A549 (cell line): ENCODE measurements around the gene RFX1. TPM values are rescaled to one million over a fixed set of nuclear protein-coding genes. Genes with fewer than 3 reads are reported as not detected.

Source experiments
- ATAC-seq, 2 experiments: fragments of 200-7000 bp in 1 of 2; fragments of >200 bp in 1 of 2; cut with Nextera tagmentation in 1 of 2; cut with Tn5 transposase in 1 of 2; 3 replicates each; pipeline versions ENCODE4 v1.8.0 to v1.9.1; 2018 to 2020; ENCODE audit warnings: mild to moderate bottlenecking in 1 of 2, moderate library complexity in 1 of 2
- CTCF ChIA-PET: fragments of 300-600 bp; sonication (Branson Sonifier 250); formaldehyde crosslinking; extraction: SDS; loops from one replicate; lab custom pipeline; 2021; ENCODE audit warnings: antibody characterized with exemption, inconsistent platforms; lab: Yijun Ruan, JAX
- POLR2A ChIA-PET: fragments of 350-600 bp; formaldehyde crosslinking; extraction: SDS; loops from one replicate; lab custom pipeline; 2021; ENCODE audit warnings: antibody characterized with exemption, inconsistent platforms; lab: Yijun Ruan, JAX
- DNase-seq, 2 experiments: peaks; one replicate each; pipeline versions ENCODE4 v3.0.0 to v3.0.0-alpha.2; 2011 to 2016; ENCODE audit warnings: low read depth in 1 of 2, low spot score in 1 of 2
- FAIRE-seq: peaks from 2 replicates; lab custom pipeline; 2011; peaks lifted over from hg19 to GRCh38; lab: Jason Lieb, UNC
- H3K27ac ChIP-seq, 2 experiments: fragments of >200 bp; sonication (Bioruptor Twin); formaldehyde crosslinking; 3 replicates each; pipeline ENCODE4 v1.5.1; 2016 to 2017
- H3K4me1 ChIP-seq: fragments of >200 bp; sonication (Bioruptor Twin); formaldehyde crosslinking; 3 replicates; pipeline ENCODE4 v1.6.1; 2016
- H3K4me2 ChIP-seq: fragments of >200 bp; sonication (Bioruptor Twin); formaldehyde crosslinking; 3 replicates; pipeline ENCODE4 v1.6.1; 2016
- H3K4me3 ChIP-seq: fragments of >200 bp; sonication (Bioruptor Twin); formaldehyde crosslinking; 3 replicates; pipeline ENCODE4 v1.5.1; 2016
- H3K9me3 ChIP-seq: fragments of >200 bp; sonication (Bioruptor Twin); formaldehyde crosslinking; 3 replicates; pipeline ENCODE4 v1.6.1; 2016
- BHLHE40 ChIP-seq: IDR thresholded peaks from 2 replicates; pipeline ENCODE4 v1.6.1; 2012; ENCODE audit warnings: low read depth, low read length, inconsistent platforms
- CBX8 ChIP-seq: fragments of 200-600 bp; sonication (generic); IDR thresholded peaks from 2 replicates; pipeline ENCODE4 v1.6.1; 2016
- CHD2 ChIP-seq: fragments of 150-350 bp; IDR thresholded peaks from 2 replicates; pipeline ENCODE4 v1.6.1; 2014; ENCODE audit warnings: low read length; ENCODE audit not compliant: partially characterized antibody
- CHD4 ChIP-seq: fragments of 200-600 bp; sonication (generic); IDR thresholded peaks from 2 replicates; pipeline ENCODE4 v1.6.1; 2016; ENCODE audit warnings: antibody characterized with exemption, mild to moderate bottlenecking, borderline replicate concordance
- EHMT2 ChIP-seq: fragments of 200-600 bp; sonication (generic); IDR thresholded peaks from 2 replicates; pipeline ENCODE4 v1.6.1; 2016; ENCODE audit warnings: antibody characterized with exemption, low read depth, mild to moderate bottlenecking, moderate library complexity
- EP300 ChIP-seq, 2 experiments: fragments of >200 bp; sonication (Bioruptor Twin); formaldehyde crosslinking; IDR thresholded peaks; 2 replicates in 1 of 2; 3 replicates in 1 of 2; pipeline ENCODE4 v1.6.1; 2016 to 2017
- FOXS1 ChIP-seq: fragments of 250-450 bp; sonication (Bioruptor Pico); IDR thresholded peaks from 2 replicates; pipeline ENCODE4 v1.5.0; 2020; ENCODE audit warnings: mild to moderate bottlenecking, moderate library complexity
- HOXB5 ChIP-seq: fragments of 250-450 bp; sonication (Bioruptor Pico); IDR thresholded peaks from 2 replicates; pipeline ENCODE4 v1.5.0; 2020; ENCODE audit warnings: mild to moderate bottlenecking, moderate library complexity
- KDM5A ChIP-seq: fragments of 200-600 bp; sonication (generic); IDR thresholded peaks from 2 replicates; pipeline ENCODE4 v1.6.1; 2016; ENCODE audit warnings: antibody characterized with exemption, mild to moderate bottlenecking
- MAFK ChIP-seq: fragments of 450-650 bp; IDR thresholded peaks from 2 replicates; pipeline ENCODE4 v1.6.1; 2014; ENCODE audit not compliant: partially characterized antibody
- NFE2L2 ChIP-seq: fragments of 150-350 bp; conservative IDR thresholded peaks from 2 replicates; pipeline ENCODE4 v1.6.1; 2014; ENCODE audit warnings: low read length
- NPAS2 ChIP-seq: fragments of 250-450 bp; sonication (Bioruptor Pico); IDR thresholded peaks from 2 replicates; pipeline ENCODE4 v1.8.0; 2022; ENCODE audit warnings: mild to moderate bottlenecking, moderate library complexity, borderline replicate concordance
- NR3C1 ChIP-seq: fragments of >200 bp; sonication (Bioruptor Twin); formaldehyde crosslinking; IDR thresholded peaks from 3 replicates; pipeline ENCODE4 v1.6.1; 2017
- PHF8 ChIP-seq: fragments of 200-600 bp; sonication (generic); IDR thresholded peaks from 2 replicates; pipeline ENCODE4 v1.6.1; 2016; ENCODE audit warnings: low read depth, mild to moderate bottlenecking, antibody characterized with exemption, moderate library complexity, borderline replicate concordance
- RFX5 ChIP-seq: fragments of 450-650 bp; IDR thresholded peaks from 2 replicates; pipeline ENCODE4 v1.7.1; 2014; ENCODE audit warnings: antibody characterized with exemption, mild to moderate bottlenecking, moderate library complexity
- SREBF2 ChIP-seq: fragments of 450-650 bp; IDR thresholded peaks from 2 replicates; pipeline ENCODE4 v1.6.1; 2014; ENCODE audit warnings: mild to moderate bottlenecking, moderate library complexity
- ZC3H11A ChIP-seq: fragments of 450-650 bp; IDR thresholded peaks from 2 replicates; pipeline ENCODE4 v1.6.1; 2014; ENCODE audit warnings: antibody characterized with exemption, mild to moderate bottlenecking
- ZFP36 ChIP-seq: fragments of 450-650 bp; IDR thresholded peaks from 2 replicates; pipeline ENCODE4 v1.6.1; 2014; ENCODE audit warnings: borderline replicate concordance; ENCODE audit not compliant: partially characterized antibody
- whole genome bisulfite sequencing: methylation state at CpG from one replicate; pipeline ENCODE4 v1.1.6; 2017; ENCODE audit errors: missing lambda C conversion rate; 5-methylcytosine and 5-hydroxymethylcytosine counted together
- polyA plus RNA-seq, 4 experiments: library from polyadenylated mRNA; depleted of rRNA in 3 of 4; stranded (reverse); fragments of >200 nt; fragmentation: RNase III in 1 of 4; extraction: RNeasy Plus Mini Kit Qiagen cat#74134 plus additional on column Dnase treatment in 1 of 4; gene quantifications; 2 replicates in 3 of 4; 3 replicates in 1 of 4; pipeline ENCODE4 v1.2.3, GENCODE V29; 2011 to 2017
- TF ChIP-seq, protein P1 (sequence below): fragments of 150-350 bp; IDR thresholded peaks from 2 replicates; pipeline ENCODE4 v1.6.1; 2014; ENCODE audit warnings: low read depth, mild to moderate bottlenecking, low read length
- TF ChIP-seq, protein P2 (sequence below): fragments of >200 bp; sonication (Bioruptor Twin); formaldehyde crosslinking; IDR thresholded peaks from 3 replicates; pipeline ENCODE4 v1.6.1; 2016

The RFX1 gene
- polyA plus RNA-seq, 2 of the 4 experiments (the other 2 are of a cell fraction), result 0.57 to 5.4 TPM

DNA sequence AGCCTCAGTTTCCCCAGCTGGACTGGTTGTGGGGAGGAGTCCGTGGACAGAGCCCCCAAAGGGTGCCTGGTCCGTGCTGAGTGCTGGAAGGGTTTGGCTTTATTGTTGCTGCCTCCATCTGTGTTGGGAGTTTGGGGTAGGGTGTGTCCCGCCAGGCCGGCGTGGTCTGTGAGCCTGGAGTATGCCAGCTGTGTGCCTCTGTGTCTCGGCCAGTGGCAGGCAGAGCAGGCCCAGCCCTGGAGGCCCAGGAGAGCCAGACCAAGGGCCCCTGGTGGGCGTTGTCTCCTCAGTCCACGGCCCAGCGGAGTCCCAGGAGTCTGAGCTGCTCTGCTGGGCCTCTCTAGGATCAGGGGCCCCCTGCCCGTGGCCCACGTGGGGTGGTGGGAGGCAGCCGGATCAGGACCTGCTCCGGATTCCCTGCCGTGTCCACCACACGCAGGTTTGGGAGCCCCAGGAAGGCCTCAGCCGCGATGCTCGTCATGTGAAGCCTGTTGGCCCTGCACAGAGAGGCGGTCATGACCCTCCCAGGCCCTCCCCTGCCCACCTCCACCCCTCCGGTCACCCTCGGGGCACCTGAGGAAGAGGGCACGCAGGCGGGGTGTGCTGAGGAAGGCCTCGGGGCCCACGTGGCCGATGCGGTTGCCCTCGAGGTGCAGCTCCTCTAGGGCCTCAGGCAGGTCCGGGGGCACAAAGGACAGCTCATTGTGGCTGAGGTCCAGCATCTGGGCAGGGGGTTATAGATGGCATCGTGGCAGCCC, 74.5 kb downstream of the RFX1 start:
- Histone ChIP-seq H3K4me2 (no peak overlapping the region), H3K4me1 (0 out of 3 replicates have a peak, but pooled peaks cover 3% of the 10 kb centered on the region), H3K4me3 (no peak overlapping the region), H3K9me3 (no peaks in the 10 kb centered on the region), H3K27ac (no peak overlapping the region)
- ChIA-PET CTCF (no interaction called here), POLR2A (no interaction called here)
- ATAC-seq (no peak), DNase-seq (no peak), FAIRE-seq (no peak)
- TF ChIP-seq KDM5A, result no peak
- 43% methylated on average over 1 of the region's 30 CpGs for WGBS

DNA sequence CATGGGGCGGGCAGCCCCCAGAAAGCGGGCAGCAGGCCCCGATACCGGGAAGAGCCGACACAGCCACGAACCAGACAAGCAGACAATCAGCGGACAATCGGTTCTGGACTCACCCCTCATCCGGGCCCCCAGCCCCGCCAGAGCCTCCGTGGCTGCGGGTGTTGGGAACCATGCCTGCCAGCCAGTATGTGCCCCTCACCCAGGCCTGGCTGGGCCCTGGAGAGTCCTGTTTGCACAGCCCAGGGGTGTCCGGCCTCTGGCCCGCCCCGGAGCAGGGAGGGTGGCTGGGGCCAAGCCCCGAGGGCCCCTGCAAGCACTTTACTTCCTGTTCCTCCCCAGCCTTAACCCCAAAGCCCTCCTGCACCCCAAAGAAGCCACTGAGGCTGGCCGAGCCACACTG, 75.7 kb downstream of the RFX1 start:
- Histone ChIP-seq H3K4me3 (no peak overlapping the region), H3K27ac (no peak overlapping the region), H3K4me1 (no peaks in the 10 kb centered on the region), H3K4me2 (no peak overlapping the region), H3K9me3 (no peaks in the 10 kb centered on the region)
- POLR2A ChIA-PET, result no interaction called here
- CTCF ChIA-PET, result interaction anchor here (0.6 kb wide), 1 partner anchor 77 kb away, joined by 4 read pairs; no protein-coding TSS in a partner anchor
- TF ChIP-seq, protein P1, sequence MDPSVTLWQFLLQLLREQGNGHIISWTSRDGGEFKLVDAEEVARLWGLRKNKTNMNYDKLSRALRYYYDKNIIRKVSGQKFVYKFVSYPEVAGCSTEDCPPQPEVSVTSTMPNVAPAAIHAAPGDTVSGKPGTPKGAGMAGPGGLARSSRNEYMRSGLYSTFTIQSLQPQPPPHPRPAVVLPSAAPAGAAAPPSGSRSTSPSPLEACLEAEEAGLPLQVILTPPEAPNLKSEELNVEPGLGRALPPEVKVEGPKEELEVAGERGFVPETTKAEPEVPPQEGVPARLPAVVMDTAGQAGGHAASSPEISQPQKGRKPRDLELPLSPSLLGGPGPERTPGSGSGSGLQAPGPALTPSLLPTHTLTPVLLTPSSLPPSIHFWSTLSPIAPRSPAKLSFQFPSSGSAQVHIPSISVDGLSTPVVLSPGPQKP, result no peak
- no peak for TF ChIP-seq CBX8
- TF ChIP-seq BHLHE40, result no peak
- TF ChIP-seq EHMT2, result no peak
- TF ChIP-seq NFE2L2, result no peak
- no peak for TF ChIP-seq MAFK
- TF ChIP-seq NPAS2 (CRISPR knock-in tag), result no peak
- no peak for TF ChIP-seq PHF8
- no peak for TF ChIP-seq NR3C1
- TF ChIP-seq ZC3H11A, result no peak
- TF ChIP-seq SREBF2, result no peak
- no peak for TF ChIP-seq ZFP36
- TF ChIP-seq EP300 (IDR thresholded peaks at IDR 0.05), result no peak
- no peak for ATAC-seq
- 81% methylated on average over 6 of the region's 17 CpGs for WGBS
- FAIRE-seq, result no peak
- no peak for DNase-seq

DNA sequence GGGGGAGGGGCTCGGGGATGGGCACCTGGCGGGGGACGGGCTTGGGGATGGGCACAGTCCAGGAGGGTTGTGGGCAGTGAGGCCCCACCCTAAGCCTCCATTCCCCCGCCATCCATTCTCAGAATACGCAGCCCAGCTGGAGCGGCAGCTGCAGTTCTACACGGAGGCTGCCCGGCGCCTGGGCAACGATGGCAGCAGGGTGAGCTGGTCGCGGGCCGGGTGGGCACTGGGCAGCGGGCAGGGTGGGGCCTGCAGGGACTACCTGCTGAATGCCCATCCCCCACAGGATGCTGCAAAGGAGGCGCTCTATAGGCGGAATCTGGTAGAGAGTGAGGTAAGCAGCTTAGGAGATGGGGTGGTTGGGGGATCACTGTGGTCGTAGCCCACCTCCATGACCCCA, 76.2 kb downstream of the RFX1 start:
- Histone ChIP-seq H3K4me1 (no peaks in the 10 kb centered on the region), H3K27ac (no peak overlapping the region), H3K9me3 (no peaks in the 10 kb centered on the region), H3K4me3 (no peak overlapping the region), H3K4me2 (no peak overlapping the region)
- ChIA-PET POLR2A (no interaction called here), CTCF (no interaction called here)
- no peak for DNase-seq
- no peak for ATAC-seq
- 20% methylated on average over 1 of the region's 17 CpGs for WGBS
- no peak for FAIRE-seq
- TF ChIP-seq CHD2, result no peak
- TF ChIP-seq NFE2L2, result no peak
- no peak for TF ChIP-seq FOXS1 (CRISPR knock-in tag)
- TF ChIP-seq, protein P1, result no peak
- no peak for TF ChIP-seq HOXB5 (CRISPR knock-in tag)
- no peak for TF ChIP-seq CHD4
- no peak for TF ChIP-seq RFX5
- TF ChIP-seq, protein P2, sequence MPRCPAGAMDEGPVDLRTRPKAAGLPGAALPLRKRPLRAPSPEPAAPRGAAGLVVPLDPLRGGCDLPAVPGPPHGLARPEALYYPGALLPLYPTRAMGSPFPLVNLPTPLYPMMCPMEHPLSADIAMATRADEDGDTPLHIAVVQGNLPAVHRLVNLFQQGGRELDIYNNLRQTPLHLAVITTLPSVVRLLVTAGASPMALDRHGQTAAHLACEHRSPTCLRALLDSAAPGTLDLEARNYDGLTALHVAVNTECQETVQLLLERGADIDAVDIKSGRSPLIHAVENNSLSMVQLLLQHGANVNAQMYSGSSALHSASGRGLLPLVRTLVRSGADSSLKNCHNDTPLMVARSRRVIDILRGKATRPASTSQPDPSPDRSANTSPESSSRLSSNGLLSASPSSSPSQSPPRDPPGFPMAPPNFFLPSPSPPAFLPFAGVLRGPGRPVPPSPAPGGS, result no peak
